HepG2 (cell line): ENCODE results near the gene CIAO2A. TPM values are rescaled to one million over a fixed set of nuclear protein-coding genes. Genes with fewer than 3 reads are reported as not detected.

Experiments
- ATAC-seq: fragments of 200-7000 bp; cut with Tn5 transposase; 3 replicates; pipeline ENCODE4 v1.9.1; 2020; ENCODE audit warnings: mild to moderate bottlenecking, moderate library complexity
- BruUV-seq: library from RNA; stranded (reverse); fragments of 400-500 nt; replicated peaks from 2 replicates; lab custom pipeline; 2021; lab: Mats Ljungman, UMichigan
- CTCF ChIA-PET: fragments of 300-600 bp; formaldehyde crosslinking; extraction: SDS; loops from one replicate; lab custom pipeline; 2021; ENCODE audit warnings: low total read pairs, inconsistent platforms, low intra/inter-chr PET ratio; lab: Yijun Ruan, JAX
- POLR2A ChIA-PET: fragments of 350-600 bp; sonication (Branson Sonifier 250); formaldehyde crosslinking; loops from one replicate; lab custom pipeline; 2020; ENCODE audit warnings: antibody characterized with exemption, inconsistent platforms; lab: Yijun Ruan, JAX
- DNase-seq: peaks from one replicate; pipeline ENCODE4 v3.0.0-alpha.2; 2015; ENCODE audit warnings: low spot score
- FAIRE-seq: peaks from 3 replicates; lab custom pipeline; 2011; peaks lifted over from hg19 to GRCh38; lab: Jason Lieb, UNC
- H2AFZ ChIP-seq: one replicate; pipeline ENCODE4 v1.6.1; 2011; ENCODE audit warnings: low read length, inconsistent platforms
- H3K27ac ChIP-seq: fragments of 300-600 bp; 3 replicates; pipeline ENCODE4 v1.8.0; 2011; ENCODE audit warnings: mixed run types, mild to moderate bottlenecking, mixed read lengths, low read length, inconsistent platforms; ENCODE audit not compliant: insufficient read depth; ENCODE audit errors: extremely low read length
- H3K27me3 ChIP-seq, 2 experiments: fragments of 200-600 bp in 1 of 2; 2 replicates in 1 of 2; 3 replicates in 1 of 2; pipeline versions ENCODE4 v1.6.0 to v1.8.0; 2011; ENCODE audit warnings: low read length in 2 of 2, mild to moderate bottlenecking in 2 of 2, moderate library complexity in 2 of 2, inconsistent platforms in 1 of 2; ENCODE audit not compliant: insufficient read depth in 2 of 2, control insufficient read depth in 1 of 2
- H3K36me3 ChIP-seq, 2 experiments: fragments of 200-600 bp in 1 of 2; replicated peaks in 1 of 2; 2 replicates in 1 of 2; 3 replicates in 1 of 2; pipeline versions ENCODE4 v1.5.1 to v1.8.0; 2011; ENCODE audit warnings: low read length in 2 of 2, inconsistent platforms in 1 of 2; ENCODE audit not compliant: insufficient read depth in 2 of 2, control insufficient read depth in 1 of 2
- H3K4me1 ChIP-seq: 2 replicates; pipeline ENCODE4 v1.5.1; 2012; ENCODE audit warnings: low read length, inconsistent platforms; ENCODE audit not compliant: insufficient read depth
- H3K4me2 ChIP-seq: 2 replicates; pipeline ENCODE4 v1.6.0; 2011; ENCODE audit warnings: low read depth, low read length, inconsistent platforms
- H3K4me3 ChIP-seq, 3 experiments: fragments of 200-600 bp in 1 of 3; sonication (generic), shearing (Covaris generic) in 1 of 3; replicated peaks in 1 of 3; 2 replicates each; pipeline ENCODE4 v1.5.1; 2011 to 2016; ENCODE audit warnings: low read length in 3 of 3, inconsistent platforms in 2 of 3, low read depth in 2 of 3, mild to moderate bottlenecking in 2 of 3, control low read depth in 1 of 3, mixed read lengths in 1 of 3; ENCODE audit not compliant: insufficient read depth in 1 of 3
- H3K79me2 ChIP-seq: one replicate; pipeline ENCODE4 v1.6.1; 2011; ENCODE audit warnings: low read length, inconsistent platforms; ENCODE audit not compliant: insufficient read depth
- H3K9ac ChIP-seq: 2 replicates; pipeline ENCODE4 v1.6.0; 2011; ENCODE audit warnings: mild to moderate bottlenecking, low read depth, low read length, inconsistent platforms; ENCODE audit not compliant: insufficient read depth
- H3K9me3 ChIP-seq: 2 replicates; pipeline ENCODE4 v1.5.1; 2012; ENCODE audit warnings: mild to moderate bottlenecking, low read length
- H4K20me1 ChIP-seq: 2 replicates; pipeline ENCODE4 v1.6.0; 2011; ENCODE audit warnings: inconsistent platforms, mild to moderate bottlenecking, low read length, moderate library complexity; ENCODE audit not compliant: insufficient read depth
- ATF3 ChIP-seq: sonication (generic); formaldehyde crosslinking; IDR thresholded peaks from 2 replicates; pipeline ENCODE4 v1.4.0; 2020; ENCODE audit warnings: missing genetic modification reagents
- KAT8 ChIP-seq: IDR thresholded peaks from 2 replicates; pipeline ENCODE4 v1.6.1; 2016; ENCODE audit warnings: missing genetic modification reagents, missing compliant biosample characterization
- MAFK ChIP-seq, 2 experiments: IDR thresholded peaks in 1 of 2; conservative IDR thresholded peaks in 1 of 2; 2 replicates each; pipeline ENCODE4 v1.6.1; 2011; ENCODE audit warnings: improper control_type of control experiment in 2 of 2, low read length in 2 of 2
- PRDM15 ChIP-seq: sonication (generic); formaldehyde crosslinking; IDR thresholded peaks from 2 replicates; pipeline ENCODE4 v1.4.0; 2020; ENCODE audit warnings: missing genetic modification reagents
- RAD51 ChIP-seq: fragments of 450-650 bp; IDR thresholded peaks from 2 replicates; pipeline ENCODE4 v1.6.1; 2016; ENCODE audit warnings: borderline replicate concordance
- TOE1 ChIP-seq: sonication (generic); formaldehyde crosslinking; IDR thresholded peaks from 2 replicates; pipeline ENCODE4 v1.4.0; 2020; ENCODE audit warnings: mild to moderate bottlenecking, missing genetic modification reagents
- ZFP90 ChIP-seq: sonication (generic); formaldehyde crosslinking; IDR thresholded peaks from 2 replicates; pipeline ENCODE4 v1.8.0; 2022; ENCODE audit warnings: missing genetic modification reagents, mild to moderate bottlenecking, inconsistent platforms, borderline replicate concordance
- WGBS: methylation state at CpG from one replicate; pipeline ENCODE4 v1.1.6; 2017; ENCODE audit warnings: low lambda C conversion rate; 5-methylcytosine and 5-hydroxymethylcytosine counted together
- in situ Hi-C: cut with HindIII; loops from 2 replicates; pipeline ENCODE4 v1.10.0; 2017; ENCODE audit warnings: low pct_unique_long_range_greater_than_20kb; ENCODE audit not compliant: extremely low pct_ligation_motif_present
- intact Hi-C: fragments of 100-400 bp; cut with micrococcal nuclease; formaldehyde crosslinking; loops from one replicate; pipeline ENCODE4 v1.10.0; 2022; ENCODE audit not compliant: unreplicated experiment
- polyA plus RNA-seq, 8 experiments: library from polyadenylated mRNA; depleted of rRNA in 3 of 8; stranded (reverse) in 7 of 8; unstranded in 1 of 8; fragments of >200 nt; fragmentation: Illumina TruSeq in 4 of 8; extraction: Trizol in 4 of 8; gene quantifications; 2 replicates each; pipeline versions ENCODE4 v1.2.1 to v1.2.3, GENCODE V29; 2011 to 2016; ENCODE audit warnings: low read depth in 4 of 8, missing spikeins in 1 of 8, mixed read lengths in 1 of 8; ENCODE audit not compliant: insufficient read depth in 1 of 8
- total RNA-seq, 5 experiments: library from RNA; depleted of rRNA; stranded (reverse); fragments of >200 nt; fragmentation: Illumina TruSeq; extraction: Trizol; gene quantifications; 2 replicates each; pipeline ENCODE4 v1.2.3, GENCODE V29; 2016; ENCODE audit warnings: low read depth in 1 of 5

The CIAO2A gene
- total and polyA plus RNA-seq, 2 of the 13 experiments (the other 11 are each of a cell fraction or from before 2014, with no cell fraction given): 83.0 to 100 TPM

DNA sequence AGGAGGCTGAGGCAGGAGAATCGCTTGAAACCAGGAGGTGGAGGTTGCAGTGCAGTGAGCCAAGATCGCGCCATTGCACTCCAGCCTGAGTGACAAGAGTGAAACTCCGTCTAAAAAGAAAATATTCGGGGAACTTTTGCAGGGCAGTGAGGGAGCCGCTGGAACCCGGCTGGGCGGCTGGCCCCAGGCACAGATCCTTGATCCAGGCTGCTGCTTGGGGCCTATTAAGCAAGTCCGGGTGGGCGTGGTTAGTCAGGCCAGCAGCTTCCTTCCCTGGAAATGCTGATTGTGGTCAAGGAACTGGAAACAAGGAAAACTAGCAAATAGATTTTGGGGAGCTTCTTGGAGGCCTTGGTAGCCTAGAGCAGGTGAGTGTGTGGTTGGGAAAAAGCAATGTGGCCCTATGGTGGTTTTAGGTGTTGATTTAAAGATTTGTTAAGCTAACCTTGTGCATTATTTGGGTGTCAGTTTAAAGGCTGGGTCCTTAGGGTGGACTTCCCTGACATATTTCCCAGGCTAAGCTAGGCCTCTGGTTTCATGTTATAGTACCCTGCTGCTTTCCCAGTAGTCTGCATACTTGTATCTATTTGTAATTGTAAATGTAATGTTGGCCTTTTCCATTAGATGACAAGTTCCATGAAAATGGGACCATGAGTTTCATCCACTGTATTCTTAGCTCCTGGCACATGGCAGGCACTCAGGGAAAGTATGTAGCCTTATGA, 40.1 kb upstream of the CIAO2A start (continued):
- TF ChIP-seq PRDM15 (CRISPR knock-in tag) (no peak), ZFP90 (CRISPR knock-in tag) (no peak), MAFK (conservative IDR thresholded peaks at IDR 0.05 in 1 of 2, IDR thresholded peaks at IDR 0.05 in 1 of 2; ENCODE audit: low read length in 2 of 2) (no peak)
- TF ChIP-seq, all 625 proteins: peak for 0

DNA sequence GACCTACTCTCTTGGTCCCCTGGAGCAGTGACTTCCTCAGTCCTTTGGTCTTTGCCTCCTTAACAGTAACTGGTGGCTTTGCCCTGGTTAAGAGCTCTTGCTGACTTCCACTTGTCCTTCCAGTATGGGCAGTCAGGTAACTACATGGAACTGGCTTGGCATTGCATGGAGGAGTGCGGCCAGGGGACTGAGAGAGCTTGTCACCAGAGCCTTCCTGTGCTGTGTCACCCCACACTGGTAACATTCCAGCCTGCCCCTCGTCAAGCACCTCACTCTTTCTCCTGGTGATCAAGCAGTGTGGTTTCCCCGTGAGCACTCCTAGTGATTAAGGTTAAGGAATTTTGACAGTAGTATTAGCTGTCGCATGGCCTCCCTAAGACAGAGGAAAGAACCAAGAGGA, 38.6 kb upstream of the CIAO2A start:
- no peaks in the 10 kb centered on the region for H3K4me1 ChIP-seq
- ChIA-PET CTCF (no interaction called here), POLR2A (no interaction called here)
- H3K36me3 ChIP-seq: peaks cover 42 to 88% of the 10 kb centered on the region in 2 experiments
- ATAC-seq (no peak), FAIRE-seq (no peak), DNase-seq (no peak)
- TF ChIP-seq KAT8 (no peak), RAD51 (no peak), TOE1 (CRISPR knock-in tag) (no peak), ATF3 (CRISPR knock-in tag) (no peak)
- in situ Hi-C loops: no loop called here
- no peaks in the 10 kb centered on the region for H3K9me3 ChIP-seq
- BruUV-seq: no TSS peak
- H3K79me2 ChIP-seq: no peaks in the 10 kb centered on the region
- no peaks in the 10 kb centered on the region for H3K27me3 ChIP-seq
- H3K4me2 ChIP-seq: no peak overlapping the region
- H2AFZ ChIP-seq: no peak overlapping the region
- H3K4me3 ChIP-seq: no peak overlapping the region
- WGBS: 97% methylated on average over 4 of the region's 4 CpGs
- H4K20me1 ChIP-seq: no peaks in the 10 kb centered on the region
- intact Hi-C loops: no loop called here
- H3K9ac ChIP-seq: no peak overlapping the region
- H3K27ac ChIP-seq: no peak overlapping the region
